A549 (cell line): Measurements from ENCODE around the gene SPHK1.

Experiments
- CTCF ChIP-seq: fragments of >200 bp; sonication (Bioruptor Twin); formaldehyde crosslinking; IDR thresholded peaks from 3 replicates; pipeline ENCODE4 v1.5.1; 2016
- EHF ChIP-seq: fragments of 250-450 bp; sonication (Bioruptor Pico); IDR thresholded peaks from 2 replicates; pipeline ENCODE4 v1.5.0; 2020; ENCODE audit warnings: mild to moderate bottlenecking
- EHMT2 ChIP-seq: fragments of 200-600 bp; sonication (generic); IDR thresholded peaks from 2 replicates; pipeline ENCODE4 v1.6.1; 2016; ENCODE audit warnings: antibody characterized with exemption, low read depth, mild to moderate bottlenecking, moderate library complexity
- EP300 ChIP-seq, 2 experiments: fragments of >200 bp; sonication (Bioruptor Twin); formaldehyde crosslinking; IDR thresholded peaks; 2 replicates in 1 of 2; 3 replicates in 1 of 2; pipeline ENCODE4 v1.6.1; 2016 to 2017
- HDAC2 ChIP-seq: fragments of 200-600 bp; sonication (generic); IDR thresholded peaks from 2 replicates; pipeline ENCODE4 v1.6.1; 2016
- HOXB5 ChIP-seq: fragments of 250-450 bp; sonication (Bioruptor Pico); IDR thresholded peaks from 2 replicates; pipeline ENCODE4 v1.5.0; 2020; ENCODE audit warnings: mild to moderate bottlenecking, moderate library complexity
- KDM1A ChIP-seq: fragments of 200-600 bp; sonication (generic); IDR thresholded peaks from 2 replicates; pipeline ENCODE4 v1.6.1; 2016; ENCODE audit warnings: low read depth, mild to moderate bottlenecking
- MAX ChIP-seq: IDR thresholded peaks from 2 replicates; pipeline ENCODE4 v1.6.1; 2012
- POLR2A ChIP-seq: IDR thresholded peaks from 2 replicates; pipeline ENCODE4 v1.6.1; 2012; ENCODE audit warnings: mild to moderate bottlenecking, low read length
- RAD21 ChIP-seq, 2 experiments: fragments of >200 bp in 1 of 2; sonication (Bioruptor Twin) in 1 of 2; formaldehyde crosslinking in 1 of 2; IDR thresholded peaks in 1 of 2; conservative IDR thresholded peaks in 1 of 2; 2 replicates in 1 of 2; 3 replicates in 1 of 2; pipeline ENCODE4 v1.6.1; 2012 to 2018; ENCODE audit warnings: inconsistent platforms in 1 of 2
- RCOR1 ChIP-seq: fragments of 150-350 bp; IDR thresholded peaks from 2 replicates; pipeline ENCODE4 v1.6.1; 2014; ENCODE audit warnings: antibody characterized with exemption, low read length, low read depth
- ZFP36 ChIP-seq: fragments of 450-650 bp; IDR thresholded peaks from 2 replicates; pipeline ENCODE4 v1.6.1; 2014; ENCODE audit warnings: borderline replicate concordance; ENCODE audit not compliant: partially characterized antibody

- TF ChIP-seq HOXB5 (CRISPR knock-in tag) (no peak), EHMT2 (no peak), POLR2A (no peak), CTCF (no peak), RAD21 (conservative IDR thresholded peaks at IDR 0.05 in 1 of 2, IDR thresholded peaks at IDR 0.05 in 1 of 2) (no peak), EP300 (IDR thresholded peaks at IDR 0.05) (no peak), MAX (no peak), EHF (CRISPR knock-in tag) (no peak), ZFP36 (no peak), RCOR1 (no peak), KDM1A (no peak), HDAC2 (no peak)
These were observed 29.6 kb upstream of the SPHK1 start for GRCh38 chr17:76354747-76355310.
